ENCODE data around the gene RNF130.

- TF ChIP-seq, protein P1, sequence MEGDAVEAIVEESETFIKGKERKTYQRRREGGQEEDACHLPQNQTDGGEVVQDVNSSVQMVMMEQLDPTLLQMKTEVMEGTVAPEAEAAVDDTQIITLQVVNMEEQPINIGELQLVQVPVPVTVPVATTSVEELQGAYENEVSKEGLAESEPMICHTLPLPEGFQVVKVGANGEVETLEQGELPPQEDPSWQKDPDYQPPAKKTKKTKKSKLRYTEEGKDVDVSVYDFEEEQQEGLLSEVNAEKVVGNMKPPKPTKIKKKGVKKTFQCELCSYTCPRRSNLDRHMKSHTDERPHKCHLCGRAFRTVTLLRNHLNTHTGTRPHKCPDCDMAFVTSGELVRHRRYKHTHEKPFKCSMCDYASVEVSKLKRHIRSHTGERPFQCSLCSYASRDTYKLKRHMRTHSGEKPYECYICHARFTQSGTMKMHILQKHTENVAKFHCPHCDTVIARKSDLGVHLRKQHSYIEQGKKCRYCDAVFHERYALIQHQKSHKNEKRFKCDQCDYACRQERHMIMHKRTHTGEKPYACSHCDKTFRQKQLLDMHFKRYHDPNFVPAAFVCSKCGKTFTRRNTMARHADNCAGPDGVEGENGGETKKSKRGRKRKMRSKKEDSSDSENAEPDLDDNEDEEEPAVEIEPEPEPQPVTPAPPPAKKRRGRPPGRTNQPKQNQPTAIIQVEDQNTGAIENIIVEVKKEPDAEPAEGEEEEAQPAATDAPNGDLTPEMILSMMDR (IDR thresholded peaks at IDR 0.05) = no peak
- no peak for TF ChIP-seq POLR2A (IDR thresholded peaks at IDR 0.05)
Observed at GRCh38 chr5:180071531-180072255, at the start of gene RNF130.
